ENCODE data around the gene MOCS3.

GRCh38 chr20:50981714-50982048, 23.1 kb downstream of the MOCS3 start:
- TF ChIP-seq CTCF (IDR thresholded peaks at IDR 0.05) (no peak), POLR2A (IDR thresholded peaks at IDR 0.05) (no peak), POLR2AphosphoS5 (IDR thresholded peaks at IDR 0.05; ENCODE audit: insufficient read depth in 1 of 2, low read depth in 1 of 2) (no peak)
